ENCODE data around the gene HOXB7. TPM values are rescaled to one million over a fixed set of nuclear protein-coding genes. Genes with fewer than 3 reads are reported as not detected.
A peak's percentile ranks its signal among the peaks of the same experiment; 100 is the strongest.

The HOXB7 gene
- total RNA-seq, 1 donor from 2014 or later = 3.6 TPM

- peak; percentile 95 for DNase-seq (ENCODE audit: low spot score)
- H3K27ac Mint-ChIP-seq (ENCODE audit: unreplicated experiment) = no peak overlapping the region
- TF ChIP-seq, protein P1, sequence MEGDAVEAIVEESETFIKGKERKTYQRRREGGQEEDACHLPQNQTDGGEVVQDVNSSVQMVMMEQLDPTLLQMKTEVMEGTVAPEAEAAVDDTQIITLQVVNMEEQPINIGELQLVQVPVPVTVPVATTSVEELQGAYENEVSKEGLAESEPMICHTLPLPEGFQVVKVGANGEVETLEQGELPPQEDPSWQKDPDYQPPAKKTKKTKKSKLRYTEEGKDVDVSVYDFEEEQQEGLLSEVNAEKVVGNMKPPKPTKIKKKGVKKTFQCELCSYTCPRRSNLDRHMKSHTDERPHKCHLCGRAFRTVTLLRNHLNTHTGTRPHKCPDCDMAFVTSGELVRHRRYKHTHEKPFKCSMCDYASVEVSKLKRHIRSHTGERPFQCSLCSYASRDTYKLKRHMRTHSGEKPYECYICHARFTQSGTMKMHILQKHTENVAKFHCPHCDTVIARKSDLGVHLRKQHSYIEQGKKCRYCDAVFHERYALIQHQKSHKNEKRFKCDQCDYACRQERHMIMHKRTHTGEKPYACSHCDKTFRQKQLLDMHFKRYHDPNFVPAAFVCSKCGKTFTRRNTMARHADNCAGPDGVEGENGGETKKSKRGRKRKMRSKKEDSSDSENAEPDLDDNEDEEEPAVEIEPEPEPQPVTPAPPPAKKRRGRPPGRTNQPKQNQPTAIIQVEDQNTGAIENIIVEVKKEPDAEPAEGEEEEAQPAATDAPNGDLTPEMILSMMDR (IDR thresholded peaks at IDR 0.05; ENCODE audit: unreplicated experiment) = peak; percentile 89
- H3K4me1 Mint-ChIP-seq (ENCODE audit: unreplicated experiment) = peaks cover 60% of the 10 kb centered on the region
- H3K36me3 Mint-ChIP-seq (ENCODE audit: low read depth, unreplicated experiment) = no peaks in the 10 kb centered on the region
- peak overlapping the region; percentile 82 for H3K4me3 Mint-ChIP-seq (ENCODE audit: unreplicated experiment)
- H3K27me3 Mint-ChIP-seq (ENCODE audit: unreplicated experiment) = peaks cover 41% of the 10 kb centered on the region
- no peaks in the 10 kb centered on the region for H3K9me3 Mint-ChIP-seq (ENCODE audit: unreplicated experiment)
These were observed 16.8 kb downstream of the HOXB7 start for GRCh38 chr17:48593840-48594537.

DNA sequence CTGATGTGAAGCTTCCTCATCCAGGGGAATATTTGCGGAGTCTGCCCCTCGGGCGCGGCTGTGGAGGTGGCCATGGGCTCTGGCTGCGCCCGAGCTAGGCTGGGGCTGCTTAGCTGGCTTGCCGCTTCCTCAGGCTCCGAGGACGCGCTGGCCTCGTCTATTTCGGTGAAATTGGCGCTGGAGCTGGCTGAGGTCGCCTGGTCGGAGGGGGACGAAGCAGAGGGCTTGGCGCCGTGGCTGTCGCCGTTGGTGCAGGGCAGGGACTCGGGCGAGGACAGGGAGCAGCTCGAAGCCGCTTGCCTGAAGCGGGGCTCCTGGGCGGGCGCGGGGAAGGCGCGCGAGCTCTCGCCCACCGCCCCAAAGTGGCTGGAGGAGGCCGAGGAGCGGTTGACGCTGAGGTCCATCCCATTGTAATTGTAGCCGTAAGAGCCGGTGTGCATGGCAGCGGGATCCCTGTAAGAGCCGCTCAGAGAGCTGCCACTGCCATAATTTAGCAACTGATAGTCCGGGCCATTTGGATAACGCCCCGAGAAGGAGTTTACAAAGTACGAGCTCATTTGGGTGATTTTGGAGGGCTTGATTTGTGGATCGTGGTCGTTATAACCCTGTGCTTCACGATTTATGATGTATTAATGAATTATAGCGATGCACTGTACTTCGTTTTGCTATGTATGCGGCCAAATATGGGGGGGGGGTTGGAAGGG, 17.5 kb downstream of the HOXB7 start, which contains the start of gene HOXB5:
TSS of gene HOXB5 (minus strand) at position 654 of the 704 bp plus-strand sequence. CDS start at position 557, 97 bp downstream.
- H3K9me3 Mint-ChIP-seq (ENCODE audit: unreplicated experiment) = no peaks in the 10 kb centered on the region
- H3K4me1 Mint-ChIP-seq (ENCODE audit: unreplicated experiment) = peaks cover 59% of the 10 kb centered on the region
- H3K36me3 Mint-ChIP-seq (ENCODE audit: low read depth, unreplicated experiment) = no peaks in the 10 kb centered on the region
- TF ChIP-seq, protein P1 (IDR thresholded peaks at IDR 0.05; ENCODE audit: unreplicated experiment) = no peak
- H3K4me3 Mint-ChIP-seq (ENCODE audit: unreplicated experiment) = peak within 1 kb of the TSS; percentile 82
- peaks cover 45% of the 10 kb centered on the region for H3K27me3 Mint-ChIP-seq (ENCODE audit: unreplicated experiment)
- no peak within 1 kb of the TSS for H3K27ac Mint-ChIP-seq (ENCODE audit: unreplicated experiment)
- no peak for DNase-seq (ENCODE audit: low spot score)

- no peak for DNase-seq (ENCODE audit: low spot score)
- Mint-ChIP-seq H3K9me3 (ENCODE audit: unreplicated experiment) (no peaks in the 10 kb centered on the region), H3K27ac (ENCODE audit: unreplicated experiment) (no peak overlapping the region), H3K27me3 (ENCODE audit: unreplicated experiment) (peaks cover 45% of the 10 kb centered on the region), H3K4me3 (ENCODE audit: unreplicated experiment) (no peak overlapping the region), H3K4me1 (ENCODE audit: unreplicated experiment) (peaks cover 61% of the 10 kb centered on the region), H3K36me3 (ENCODE audit: low read depth, unreplicated experiment) (no peaks in the 10 kb centered on the region)
- TF ChIP-seq, protein P1 (IDR thresholded peaks at IDR 0.05; ENCODE audit: unreplicated experiment) = no peak
These were observed 18.2 kb downstream of the HOXB7 start for GRCh38 chr17:48592577-48592976.

DNA sequence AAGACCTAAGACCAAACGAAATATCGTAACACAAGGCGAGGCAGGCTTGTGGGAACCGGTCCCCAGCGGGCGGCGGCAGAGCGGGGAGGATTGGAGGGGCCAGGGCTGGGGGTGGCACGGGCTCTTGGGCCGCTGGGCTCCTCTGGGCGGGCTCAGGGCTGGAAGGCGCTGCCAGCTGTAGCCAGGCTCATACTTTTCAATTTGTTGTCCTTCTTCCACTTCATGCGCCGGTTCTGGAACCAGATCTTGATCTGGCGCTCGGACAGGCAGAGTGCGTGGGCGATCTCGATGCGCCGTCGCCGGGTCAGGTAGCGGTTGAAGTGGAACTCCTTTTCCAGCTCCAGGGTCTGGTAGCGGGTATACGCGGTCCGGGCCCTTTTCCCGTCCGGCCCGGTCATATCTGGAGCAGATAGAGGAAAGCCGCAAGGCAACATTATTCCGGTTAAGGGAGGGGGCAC, 18.7 kb downstream of the HOXB7 start:
- H3K4me3 Mint-ChIP-seq (ENCODE audit: unreplicated experiment) = no peak overlapping the region
- H3K27ac Mint-ChIP-seq (ENCODE audit: unreplicated experiment) = no peak overlapping the region
- H3K4me1 Mint-ChIP-seq (ENCODE audit: unreplicated experiment) = peaks cover 65% of the 10 kb centered on the region
- no peak for DNase-seq (ENCODE audit: low spot score)
- H3K27me3 Mint-ChIP-seq (ENCODE audit: unreplicated experiment) = peaks cover 47% of the 10 kb centered on the region
- no peaks in the 10 kb centered on the region for H3K36me3 Mint-ChIP-seq (ENCODE audit: low read depth, unreplicated experiment)
- no peaks in the 10 kb centered on the region for H3K9me3 Mint-ChIP-seq (ENCODE audit: unreplicated experiment)
- TF ChIP-seq, protein P1 (IDR thresholded peaks at IDR 0.05; ENCODE audit: unreplicated experiment) = no peak

Data from endothelial cell (in vitro differentiated cells).